HepG2 (cell line): ENCODE results near the gene CS.
A peak's percentile ranks its signal among the peaks of the same experiment; 100 is the strongest.

ENCODE experiments used
- ATF7 ChIP-seq, 2 experiments: fragments of 450-650 bp in 1 of 2; sonication (generic) in 1 of 2; formaldehyde crosslinking in 1 of 2; IDR thresholded peaks; 2 replicates each; pipeline versions ENCODE4 v1.4.0 to v1.6.1; 2016 to 2020; ENCODE audit warnings: antibody characterized with exemption in 1 of 2, mild to moderate bottlenecking in 1 of 2, missing genetic modification reagents in 1 of 2
- FOXC1 ChIP-seq: sonication (generic); formaldehyde crosslinking; IDR thresholded peaks from 2 replicates; pipeline ENCODE4 v1.8.0; 2022; ENCODE audit warnings: mild to moderate bottlenecking, missing genetic modification reagents, borderline replicate concordance
- HDAC1 ChIP-seq: sonication (generic); formaldehyde crosslinking; IDR thresholded peaks from 2 replicates; pipeline ENCODE4 v1.5.1; 2020; ENCODE audit warnings: mild to moderate bottlenecking, missing genetic modification reagents
- KAT7 ChIP-seq: IDR thresholded peaks from 2 replicates; pipeline ENCODE4 v1.6.1; 2018; ENCODE audit warnings: borderline replicate concordance, missing compliant biosample characterization
- KMT2B ChIP-seq: IDR thresholded peaks from 2 replicates; pipeline ENCODE4 v1.6.1; 2016; ENCODE audit warnings: missing genetic modification reagents, missing compliant biosample characterization
- MYC ChIP-seq: sonication (generic); formaldehyde crosslinking; IDR thresholded peaks from 2 replicates; pipeline ENCODE4 v1.9.0; 2021; ENCODE audit warnings: missing genetic modification reagents, borderline replicate concordance
- POLR2A ChIP-seq, 2 experiments: IDR thresholded peaks; 2 replicates each; pipeline ENCODE4 v1.6.1; 2011; ENCODE audit warnings: low read depth in 2 of 2, low read length in 2 of 2, mild to moderate bottlenecking in 1 of 2, moderate library complexity in 1 of 2; ENCODE audit not compliant: insufficient read depth in 1 of 2
- RAD51 ChIP-seq: fragments of 450-650 bp; IDR thresholded peaks from 2 replicates; pipeline ENCODE4 v1.6.1; 2016; ENCODE audit warnings: borderline replicate concordance
- RFX5 ChIP-seq: IDR thresholded peaks from 2 replicates; pipeline ENCODE4 v1.6.1; 2011; ENCODE audit warnings: low read depth, low read length, improper control_type of control experiment
- ZFAT ChIP-seq: sonication (generic); formaldehyde crosslinking; conservative IDR thresholded peaks from 2 replicates; pipeline ENCODE4 v1.8.1; 2023; ENCODE audit warnings: missing genetic modification reagents, inconsistent platforms
- ZNF333 ChIP-seq: sonication (generic); formaldehyde crosslinking; IDR thresholded peaks from 2 replicates; pipeline ENCODE4 v1.4.0; 2020; ENCODE audit warnings: mild to moderate bottlenecking, missing genetic modification reagents, borderline replicate concordance
- TF ChIP-seq, protein P1 (sequence below): sonication (generic); formaldehyde crosslinking; IDR thresholded peaks from 2 replicates; pipeline ENCODE4 v1.5.1; 2020; ENCODE audit warnings: mild to moderate bottlenecking, missing genetic modification reagents, moderate library complexity
- TF ChIP-seq, protein P2 (sequence below): IDR thresholded peaks from 2 replicates; pipeline ENCODE4 v1.6.1; 2012; ENCODE audit warnings: low read depth, low read length, improper control_type of control experiment
- TF ChIP-seq, protein P3 (sequence below): sonication (generic); formaldehyde crosslinking; IDR thresholded peaks from 2 replicates; pipeline ENCODE4 v1.5.0; 2020; ENCODE audit warnings: mild to moderate bottlenecking, missing genetic modification reagents, moderate library complexity

DNA sequence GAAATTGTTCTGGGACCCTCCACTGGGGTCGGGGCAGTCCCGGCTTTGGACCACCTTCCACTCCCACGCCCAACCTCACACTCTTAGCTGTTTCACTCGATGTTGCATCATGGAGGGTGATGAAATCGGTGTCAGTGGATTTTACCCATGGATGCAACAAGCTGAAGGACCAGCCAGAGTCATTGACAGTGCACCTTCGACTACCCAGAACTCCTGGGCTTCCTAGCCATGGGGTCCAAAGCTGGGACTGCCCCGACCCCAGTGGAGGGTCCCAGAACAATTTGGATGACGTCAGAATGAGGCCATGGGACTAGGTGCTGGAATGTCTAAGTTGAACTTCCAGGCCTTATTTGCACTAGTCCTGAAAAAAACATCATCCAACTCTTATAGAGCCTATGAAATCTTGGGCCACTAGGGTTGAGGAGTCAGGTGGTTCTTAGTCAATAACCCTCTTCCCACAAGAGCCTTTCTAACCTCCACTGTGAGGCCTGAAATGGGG, 37.7 kb upstream of the CS start:
- no peak for TF ChIP-seq MYC (CRISPR knock-in tag)
- no peak for TF ChIP-seq ZFAT (CRISPR knock-in tag)
- TF ChIP-seq KMT2B (CRISPR knock-in tag), result no peak
- TF ChIP-seq, protein P1, sequence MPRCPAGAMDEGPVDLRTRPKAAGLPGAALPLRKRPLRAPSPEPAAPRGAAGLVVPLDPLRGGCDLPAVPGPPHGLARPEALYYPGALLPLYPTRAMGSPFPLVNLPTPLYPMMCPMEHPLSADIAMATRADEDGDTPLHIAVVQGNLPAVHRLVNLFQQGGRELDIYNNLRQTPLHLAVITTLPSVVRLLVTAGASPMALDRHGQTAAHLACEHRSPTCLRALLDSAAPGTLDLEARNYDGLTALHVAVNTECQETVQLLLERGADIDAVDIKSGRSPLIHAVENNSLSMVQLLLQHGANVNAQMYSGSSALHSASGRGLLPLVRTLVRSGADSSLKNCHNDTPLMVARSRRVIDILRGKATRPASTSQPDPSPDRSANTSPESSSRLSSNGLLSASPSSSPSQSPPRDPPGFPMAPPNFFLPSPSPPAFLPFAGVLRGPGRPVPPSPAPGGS, result no peak
- peak; percentile 93 for TF ChIP-seq ATF7 (IDR thresholded peaks at IDR 0.05)
- TF ChIP-seq ATF7 (CRISPR knock-in tag; IDR thresholded peaks at IDR 0.05), result no peak
- TF ChIP-seq, protein P2, sequence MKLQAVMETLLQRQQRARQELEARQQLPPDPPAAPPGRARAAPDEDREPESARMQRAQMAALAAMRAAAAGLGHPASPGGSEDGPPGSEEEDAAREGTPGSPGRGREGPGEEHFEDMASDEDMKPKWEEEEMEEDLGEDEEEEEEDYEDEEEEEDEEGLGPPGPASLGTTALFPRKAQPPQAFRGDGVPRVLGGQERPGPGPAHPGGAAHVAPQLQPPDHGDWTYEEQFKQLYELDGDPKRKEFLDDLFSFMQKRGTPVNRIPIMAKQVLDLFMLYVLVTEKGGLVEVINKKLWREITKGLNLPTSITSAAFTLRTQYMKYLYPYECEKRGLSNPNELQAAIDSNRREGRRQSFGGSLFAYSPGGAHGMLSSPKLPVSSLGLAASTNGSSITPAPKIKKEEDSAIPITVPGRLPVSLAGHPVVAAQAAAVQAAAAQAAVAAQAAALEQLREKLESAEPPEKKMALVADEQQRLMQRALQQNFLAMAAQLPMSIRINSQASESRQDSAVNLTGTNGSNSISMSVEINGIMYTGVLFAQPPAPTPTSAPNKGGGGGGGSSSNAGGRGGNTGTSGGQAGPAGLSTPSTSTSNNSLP, result no peak
- TF ChIP-seq HDAC1, result no peak
- no peak for TF ChIP-seq RFX5
- no peak for TF ChIP-seq RAD51
- no peak for TF ChIP-seq ZNF333 (CRISPR knock-in tag)
- TF ChIP-seq FOXC1 (CRISPR knock-in tag), result no peak
- TF ChIP-seq POLR2A (IDR thresholded peaks at IDR 0.05; ENCODE audit: insufficient read depth in 1 of 2, low read depth in 2 of 2, low read length in 2 of 2), result no peak
- TF ChIP-seq, protein P3, sequence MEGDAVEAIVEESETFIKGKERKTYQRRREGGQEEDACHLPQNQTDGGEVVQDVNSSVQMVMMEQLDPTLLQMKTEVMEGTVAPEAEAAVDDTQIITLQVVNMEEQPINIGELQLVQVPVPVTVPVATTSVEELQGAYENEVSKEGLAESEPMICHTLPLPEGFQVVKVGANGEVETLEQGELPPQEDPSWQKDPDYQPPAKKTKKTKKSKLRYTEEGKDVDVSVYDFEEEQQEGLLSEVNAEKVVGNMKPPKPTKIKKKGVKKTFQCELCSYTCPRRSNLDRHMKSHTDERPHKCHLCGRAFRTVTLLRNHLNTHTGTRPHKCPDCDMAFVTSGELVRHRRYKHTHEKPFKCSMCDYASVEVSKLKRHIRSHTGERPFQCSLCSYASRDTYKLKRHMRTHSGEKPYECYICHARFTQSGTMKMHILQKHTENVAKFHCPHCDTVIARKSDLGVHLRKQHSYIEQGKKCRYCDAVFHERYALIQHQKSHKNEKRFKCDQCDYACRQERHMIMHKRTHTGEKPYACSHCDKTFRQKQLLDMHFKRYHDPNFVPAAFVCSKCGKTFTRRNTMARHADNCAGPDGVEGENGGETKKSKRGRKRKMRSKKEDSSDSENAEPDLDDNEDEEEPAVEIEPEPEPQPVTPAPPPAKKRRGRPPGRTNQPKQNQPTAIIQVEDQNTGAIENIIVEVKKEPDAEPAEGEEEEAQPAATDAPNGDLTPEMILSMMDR (CRISPR knock-in tag), result no peak
- TF ChIP-seq KAT7 (CRISPR knock-in tag), result no peak
